HG03460 (cell line): ENCODE data around the gene UGT8.
"Not testable (repeated sequence)": the region's sequence is repeated elsewhere in the genome, so short reads cannot be mapped to it uniquely, and the experiment has no call there.

ENCODE experiments used
- ATAC-seq: cut with Tn5 transposase; IDR thresholded peaks from one replicate; pipeline ENCODE4 v1.9.1; 2021; ENCODE audit not compliant: unreplicated experiment

Gene UGT8

DNA sequence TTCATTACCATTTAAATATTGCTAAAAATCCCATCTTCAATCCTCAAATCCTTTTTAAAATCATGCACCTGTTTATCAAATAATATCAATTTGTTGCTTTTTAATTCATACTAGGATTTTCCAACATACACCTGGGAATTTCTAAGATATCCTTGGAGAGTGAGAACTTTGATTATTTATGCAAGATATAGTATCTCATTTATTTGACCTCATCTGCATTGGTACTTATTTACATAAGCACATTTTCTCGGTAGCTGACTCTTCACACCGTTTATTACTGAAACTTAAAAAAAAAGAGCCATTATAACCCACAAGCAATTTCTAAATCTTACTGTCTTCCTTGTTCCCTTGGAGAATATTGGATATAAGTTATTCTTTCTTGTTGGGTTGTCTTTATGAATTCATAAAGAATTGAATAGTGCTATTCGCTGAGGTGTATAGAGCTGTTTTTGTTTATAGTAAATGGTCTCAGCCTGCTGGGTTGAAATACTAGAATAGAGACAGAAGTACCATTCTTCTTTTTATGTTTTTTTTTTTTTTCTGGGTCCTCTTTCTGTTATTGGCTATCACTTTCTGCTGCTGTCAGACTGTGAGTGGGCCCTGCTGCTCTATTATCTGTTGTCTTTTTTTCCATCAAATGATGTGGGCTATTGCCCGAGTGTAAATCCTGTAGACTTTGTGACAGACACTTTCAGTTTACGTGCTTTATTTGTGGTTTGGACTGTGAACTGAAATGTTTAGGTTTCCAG lies 2.9 kb downstream of the UGT8 start:
- peak; percentile 32 for ATAC-seq

DNA sequence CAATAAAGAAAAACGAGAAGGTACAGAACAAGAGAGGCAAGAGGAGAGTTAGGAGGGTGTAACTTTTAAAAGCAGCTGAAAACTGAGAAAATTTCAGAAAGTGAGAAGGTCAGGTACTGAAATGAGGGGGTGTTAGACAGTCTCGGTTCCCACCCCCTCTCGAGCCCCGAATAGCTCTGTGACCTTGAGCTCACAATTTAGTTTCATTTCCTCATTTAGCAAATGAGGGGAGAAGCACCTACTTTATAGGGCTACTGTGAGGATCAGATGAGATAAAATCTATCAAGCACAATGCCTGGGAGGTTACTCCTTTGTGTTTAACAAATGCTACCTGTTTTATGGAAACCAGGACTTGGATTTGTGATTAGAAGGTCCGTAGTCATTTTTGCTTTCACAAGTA lies 4.9 kb downstream of the UGT8 start:
- ATAC-seq, result peak; percentile 92

DNA sequence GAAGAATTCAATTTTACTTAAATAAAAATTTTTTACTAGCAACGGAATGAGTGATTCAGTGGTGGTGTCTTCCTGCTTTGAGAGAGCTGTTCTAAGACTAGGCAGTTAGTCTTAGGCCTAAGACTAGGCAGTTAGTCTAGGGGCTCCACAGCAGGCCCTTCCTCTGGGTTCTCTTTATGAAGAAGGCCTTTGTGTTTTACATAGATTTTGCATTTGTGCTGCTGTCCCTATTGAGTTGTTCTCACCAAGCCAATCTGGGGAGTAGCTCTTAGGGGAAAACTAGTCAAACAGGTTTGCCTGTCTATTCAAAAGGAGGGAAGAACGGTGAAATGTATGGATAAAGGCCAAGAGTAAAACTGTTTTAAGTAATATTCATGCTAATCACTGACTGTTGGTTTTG lies 7.6 kb downstream of the UGT8 start:
- ATAC-seq, result no peak

DNA sequence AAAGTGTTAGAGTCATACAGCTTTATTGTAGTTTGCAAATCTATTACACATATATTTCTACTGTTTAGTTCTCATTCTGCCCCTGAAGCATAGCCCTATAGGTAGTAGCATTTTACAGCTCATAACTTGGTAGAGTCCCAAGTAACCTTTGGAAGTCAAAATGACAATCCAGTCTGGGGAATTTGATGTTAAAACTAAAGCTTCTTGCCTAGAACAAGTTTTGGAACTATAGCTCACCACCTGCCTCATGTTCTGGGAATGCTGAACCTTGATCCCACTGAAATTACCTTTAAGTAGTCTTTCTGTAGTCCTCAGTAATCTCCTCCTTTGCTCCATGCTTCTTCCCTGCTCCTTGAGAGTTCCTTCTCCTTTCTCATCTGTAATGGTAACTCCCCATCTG lies 8.4 kb downstream of the UGT8 start:
- no peak for ATAC-seq

DNA sequence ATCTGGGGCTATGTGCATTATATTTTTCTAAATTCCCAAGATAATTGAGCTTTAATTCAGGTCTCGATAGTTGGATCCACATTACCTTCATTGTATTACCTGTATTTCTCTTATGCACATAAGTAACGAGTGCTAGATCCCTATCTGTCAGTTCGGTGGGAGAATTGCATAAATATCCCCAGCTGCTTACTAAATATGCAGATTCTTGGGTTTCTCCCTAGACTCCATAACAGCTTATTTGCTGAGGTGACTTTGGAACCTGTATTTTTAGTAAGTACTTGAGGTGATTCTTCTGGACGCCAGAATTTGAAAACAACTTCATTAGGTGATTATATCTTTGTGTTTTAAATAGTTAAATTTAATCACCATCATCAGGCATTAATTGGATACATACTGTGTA lies 15.0 kb downstream of the UGT8 start:
- ATAC-seq, result no peak

DNA sequence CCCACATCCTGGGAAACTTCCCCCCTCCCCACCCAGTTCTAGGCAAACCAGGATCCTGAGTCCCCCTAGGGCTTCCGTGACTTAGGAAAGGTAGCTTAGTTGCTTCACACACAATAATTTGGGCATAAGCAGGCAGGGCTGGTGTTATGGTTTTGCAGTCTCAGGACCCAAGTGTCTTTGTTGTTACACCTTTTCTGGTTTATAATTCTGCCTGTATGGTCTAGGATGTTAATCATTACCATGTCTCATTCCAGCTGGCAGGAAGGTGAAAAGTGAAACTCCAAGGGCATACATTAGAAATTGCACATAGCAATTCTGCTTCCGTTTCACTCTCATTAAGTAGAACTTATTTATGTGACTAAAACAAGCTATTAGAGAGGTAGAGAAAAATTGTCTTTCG lies 16.8 kb downstream of the UGT8 start:
- ATAC-seq, result peak; percentile 76

DNA sequence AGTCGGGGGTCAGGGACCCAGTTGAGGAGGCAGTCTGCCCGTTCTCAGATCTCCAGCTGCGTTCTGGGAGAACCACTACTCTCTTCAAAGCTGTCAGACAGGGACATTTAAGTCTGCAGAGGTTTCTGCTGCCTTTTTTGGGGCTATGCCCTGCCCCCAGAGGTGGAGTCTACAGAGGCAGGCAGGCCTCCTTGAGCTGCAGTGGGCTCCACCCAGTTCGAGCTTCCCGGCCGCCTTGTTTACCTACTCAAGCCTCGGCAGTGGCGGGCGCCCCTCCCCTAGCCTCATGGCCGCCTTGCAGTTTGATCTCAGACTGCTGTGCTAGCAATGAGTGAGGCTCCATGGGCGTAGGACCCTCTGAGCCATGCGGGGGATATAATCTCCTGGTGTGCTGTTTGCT lies 17.4 kb downstream of the UGT8 start:
- not testable (repeated sequence) for ATAC-seq

DNA sequence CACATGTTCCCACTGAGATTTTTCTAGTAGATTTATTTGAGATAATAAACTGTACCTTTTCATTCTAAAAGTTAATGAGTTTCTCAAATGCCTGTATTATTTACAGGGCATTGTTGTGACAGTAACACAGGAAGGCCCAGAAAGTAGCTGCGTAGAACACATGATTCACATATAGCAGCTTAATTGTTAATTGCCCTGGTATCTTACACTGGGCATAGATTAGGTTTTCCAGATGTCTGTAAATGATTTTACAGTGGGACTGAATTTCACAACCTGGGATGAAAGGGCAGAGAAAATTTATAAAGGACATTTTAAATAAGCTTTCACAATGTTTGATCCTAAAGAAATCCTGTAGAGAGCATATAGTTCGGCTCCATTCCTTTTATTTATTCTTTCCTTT lies 27.6 kb downstream of the UGT8 start:
- no peak for ATAC-seq

DNA sequence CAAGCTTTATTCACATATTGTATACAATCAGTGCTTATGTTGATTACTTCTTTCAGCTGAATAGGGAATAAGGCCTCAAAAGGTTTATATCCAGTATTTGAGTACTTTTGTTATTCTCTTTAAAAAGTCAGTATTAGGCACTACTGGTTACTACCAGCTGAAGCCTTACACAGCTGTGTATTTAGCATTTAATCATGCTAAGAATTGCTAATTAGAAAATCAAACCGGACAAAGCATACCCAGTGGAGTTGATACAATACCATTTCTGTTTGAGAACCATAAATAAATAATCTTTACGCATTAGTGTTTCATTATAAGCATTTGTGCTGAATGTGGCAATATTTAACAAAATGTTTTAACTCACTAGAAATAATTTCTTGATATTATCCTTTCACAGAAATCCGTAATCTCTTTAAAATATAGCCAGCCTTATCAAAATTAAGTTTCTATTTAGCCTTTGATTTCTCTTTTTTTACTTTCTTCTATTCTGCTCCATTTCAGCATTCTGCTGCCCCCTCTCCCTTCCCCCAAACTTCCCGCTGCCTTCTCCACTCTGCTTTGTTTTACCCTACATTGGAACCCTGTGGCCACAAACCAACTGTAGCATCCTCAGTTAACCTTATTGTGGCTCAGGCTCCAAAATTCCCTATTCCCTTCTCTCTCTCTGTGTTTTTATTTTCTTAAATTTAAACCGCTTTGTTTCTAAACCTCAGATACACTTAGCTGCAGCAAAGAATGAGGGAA lies 37.8 kb downstream of the UGT8 start:
- no peak for ATAC-seq

DNA sequence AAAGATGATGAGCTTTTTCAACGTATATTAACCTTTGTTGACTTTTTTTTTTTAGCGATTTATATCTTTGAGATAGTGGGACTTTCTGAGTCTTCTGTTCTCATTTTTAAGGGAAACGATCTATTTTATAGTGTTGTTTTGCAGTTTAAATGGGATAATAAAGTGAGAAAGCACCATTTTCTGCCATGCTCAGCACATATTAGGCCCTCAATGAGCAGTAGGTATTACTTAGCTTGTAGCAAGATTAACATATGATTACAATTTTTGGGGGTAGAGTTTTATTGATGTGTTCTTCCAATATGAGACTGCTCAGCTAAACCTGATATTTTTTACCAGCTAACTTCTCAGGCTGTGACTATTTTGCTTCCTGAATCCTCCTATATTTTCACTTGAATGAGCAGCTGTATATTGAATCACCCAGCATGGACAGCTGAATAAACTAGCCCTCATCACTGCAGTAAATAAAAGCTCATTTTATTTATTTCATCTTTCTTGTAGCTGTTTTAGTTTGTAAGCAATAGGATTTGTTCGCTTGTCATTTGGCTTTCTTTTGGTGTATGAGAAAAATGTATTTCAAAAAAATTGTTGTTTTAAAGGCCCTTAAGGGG lies 43.7 kb downstream of the UGT8 start:
- ATAC-seq, result no peak

DNA sequence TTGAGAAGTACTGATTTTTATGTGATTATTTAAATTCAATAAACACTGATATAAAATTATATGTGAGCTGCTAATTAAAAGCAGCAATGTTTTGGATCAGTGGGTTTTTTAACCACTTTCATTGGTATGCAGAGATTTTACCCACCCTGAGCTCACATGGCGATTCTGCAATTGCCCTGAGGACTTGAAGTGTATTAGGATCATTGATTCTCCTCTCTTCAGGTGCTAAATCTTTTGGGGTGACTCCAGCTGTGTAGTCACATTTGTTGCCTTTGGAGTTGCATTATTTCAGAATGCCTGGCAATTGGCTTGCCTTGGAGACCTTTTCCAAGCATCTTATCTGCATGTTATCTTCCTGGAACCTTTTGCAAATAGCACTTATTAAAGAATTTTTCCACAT lies 51.3 kb downstream of the UGT8 start:
- ATAC-seq, result no peak

DNA sequence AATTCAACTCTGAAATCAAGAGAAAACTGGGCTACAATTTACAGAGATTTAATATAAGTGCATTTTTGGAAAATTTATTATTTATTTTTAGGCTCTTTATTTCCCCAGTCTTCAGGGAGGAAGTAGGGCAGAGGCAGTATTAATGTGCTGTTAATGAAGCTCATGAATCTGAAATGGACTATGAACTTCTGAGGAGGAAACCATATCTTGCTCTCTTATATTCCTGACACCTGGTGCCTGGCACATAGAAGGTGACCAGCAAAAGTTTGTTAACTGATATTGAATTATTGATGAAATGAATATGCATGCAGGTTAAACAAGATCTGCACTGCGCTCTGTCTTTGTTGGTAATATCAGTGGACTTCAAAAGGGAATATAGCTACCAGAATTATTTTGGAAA lies 55.1 kb downstream of the UGT8 start:
- no peak for ATAC-seq

DNA sequence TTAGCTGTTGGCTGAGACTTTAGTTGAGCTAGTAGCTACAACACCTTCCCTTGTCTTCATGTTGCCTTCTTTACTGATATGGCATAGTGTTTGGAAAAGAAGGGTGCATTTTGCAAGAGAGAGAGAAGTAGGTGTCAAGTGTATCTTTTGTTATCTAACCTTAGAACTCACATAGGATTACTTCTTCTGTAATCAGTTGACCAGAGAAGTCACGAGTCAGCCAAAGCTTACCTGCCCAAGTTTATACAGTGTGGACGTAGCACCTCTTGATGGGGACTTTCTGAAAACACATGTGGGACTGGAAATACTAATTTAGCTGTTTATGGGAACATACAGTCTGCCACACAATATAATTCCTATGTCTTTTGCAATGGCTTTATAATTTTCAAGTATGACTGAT lies 56.0 kb downstream of the UGT8 start:
- ATAC-seq, result no peak

DNA sequence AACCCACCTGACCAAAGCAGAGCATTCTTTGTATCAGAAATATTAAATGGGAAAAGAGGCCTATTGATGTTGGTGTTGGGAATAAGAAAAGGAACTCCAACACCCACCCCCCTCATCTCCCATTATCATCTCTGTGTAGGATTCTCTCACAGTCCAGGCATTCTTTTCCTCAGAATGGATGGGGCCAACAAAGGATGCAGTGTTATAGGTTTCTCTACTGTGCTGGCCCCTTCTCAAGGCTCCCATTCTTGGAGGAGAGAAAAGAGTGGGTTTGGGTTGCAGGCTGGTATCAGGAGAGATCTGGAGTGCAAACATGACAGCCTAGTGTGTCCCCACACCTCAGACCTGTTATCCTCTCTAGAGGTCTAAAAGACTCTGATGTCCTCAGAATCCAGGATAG lies 59.6 kb downstream of the UGT8 start:
- ATAC-seq, result no peak

DNA sequence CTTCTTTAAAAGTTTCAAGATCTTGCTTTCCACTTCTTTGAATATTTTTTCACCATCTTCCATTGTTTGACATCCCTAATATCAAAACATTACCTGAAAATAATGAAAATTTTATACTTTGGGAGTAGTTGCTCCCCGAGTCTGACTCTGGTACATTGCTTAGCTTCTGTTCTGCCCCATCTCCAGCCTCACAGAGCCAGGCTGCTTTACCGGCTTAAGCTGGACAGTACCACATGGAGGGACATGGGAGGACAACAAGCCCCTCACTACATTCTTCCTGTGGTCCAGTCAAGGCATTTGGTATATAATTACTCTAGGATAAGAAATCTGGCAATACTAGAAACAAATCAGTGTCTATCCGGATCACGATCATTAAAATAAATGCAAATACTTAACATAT lies 60.2 kb downstream of the UGT8 start:
- no peak for ATAC-seq

DNA sequence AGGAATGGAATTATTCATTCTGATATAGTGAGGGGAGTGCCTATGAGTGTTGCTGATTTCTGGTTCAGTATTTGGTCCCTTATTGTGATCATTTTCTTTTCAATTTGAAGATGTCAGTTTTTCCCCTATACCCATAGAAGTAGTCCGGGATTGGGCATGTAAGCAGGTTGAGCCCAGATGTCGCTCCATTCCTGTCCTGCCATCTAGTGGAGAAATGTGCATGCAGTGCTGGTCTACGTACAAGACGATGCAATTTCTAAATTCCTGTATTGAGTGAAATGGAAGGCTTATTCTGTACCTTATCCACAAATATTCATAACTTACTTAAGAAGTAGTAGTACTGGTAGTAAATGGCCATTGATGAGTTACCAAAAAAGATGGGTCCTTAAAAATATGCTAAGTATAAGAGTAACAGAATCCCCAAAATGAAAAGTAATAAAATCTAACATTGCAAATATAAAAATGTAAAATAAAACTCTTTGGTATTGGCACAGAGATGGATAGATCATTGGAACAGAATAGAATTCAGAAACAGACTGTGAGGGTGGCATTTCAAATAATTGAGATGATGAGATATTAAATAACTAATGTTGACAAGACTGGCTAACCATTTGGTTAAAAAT lies 60.9 kb downstream of the UGT8 start:
- ATAC-seq, result peak; percentile 93

DNA sequence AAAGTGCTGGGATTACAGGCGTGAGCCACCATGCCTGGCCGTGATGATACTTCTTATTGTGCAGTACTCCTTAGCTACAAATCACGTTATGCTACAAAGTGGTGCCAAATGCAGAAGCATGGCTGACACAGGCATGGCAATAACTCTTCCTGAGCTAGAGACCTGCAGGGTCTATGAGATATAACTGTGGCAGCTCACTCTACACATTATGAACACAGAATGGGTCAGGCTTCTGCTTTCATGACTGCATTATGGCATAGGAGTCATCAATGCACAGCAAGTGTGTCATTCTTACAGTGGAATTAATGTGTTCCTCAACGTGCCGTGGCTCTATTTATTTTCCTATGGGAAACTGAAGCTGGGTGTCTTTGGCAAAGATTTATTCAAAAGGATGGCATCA lies 64.5 kb downstream of the UGT8 start:
- ATAC-seq, result no peak

DNA sequence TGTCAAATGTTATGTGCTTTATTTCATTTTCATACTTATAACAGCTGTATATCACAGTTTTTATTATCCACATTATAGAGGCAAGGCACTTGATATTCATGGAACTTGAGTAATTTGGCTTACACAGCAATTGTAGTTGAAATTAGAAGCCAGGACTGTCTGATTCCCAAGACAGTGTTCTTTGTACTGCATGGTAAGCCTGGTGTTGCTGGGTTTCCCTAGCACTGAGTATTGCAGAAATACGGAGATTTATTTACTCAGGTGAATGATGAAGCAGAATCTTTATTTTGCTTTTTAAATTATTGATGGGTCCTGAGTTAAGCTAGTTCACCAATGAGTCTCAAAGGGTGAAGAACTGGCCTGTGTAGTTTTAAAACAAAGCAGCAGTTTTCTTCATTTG lies 70.0 kb downstream of the UGT8 start:
- no peak for ATAC-seq

DNA sequence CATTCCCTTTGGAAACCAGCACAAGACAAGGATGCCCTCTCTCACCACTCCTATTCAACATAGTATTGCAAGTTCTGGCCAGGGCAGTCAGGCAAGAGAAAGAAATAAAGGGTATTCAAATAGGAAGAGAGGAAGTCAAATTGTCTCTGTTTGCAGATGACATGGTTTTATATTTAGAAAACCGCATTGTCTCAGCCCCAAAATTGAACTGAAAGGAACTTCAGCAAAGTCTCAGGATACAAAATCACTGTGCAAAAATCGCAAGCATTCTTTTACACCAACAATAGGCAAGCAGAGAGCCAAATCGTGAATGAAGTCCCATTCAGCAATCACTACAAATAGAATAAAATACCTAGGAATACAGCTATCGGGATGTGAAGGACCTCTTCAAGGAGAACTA lies 72.1 kb downstream of the UGT8 start:
- ATAC-seq, result not testable (repeated sequence)

DNA sequence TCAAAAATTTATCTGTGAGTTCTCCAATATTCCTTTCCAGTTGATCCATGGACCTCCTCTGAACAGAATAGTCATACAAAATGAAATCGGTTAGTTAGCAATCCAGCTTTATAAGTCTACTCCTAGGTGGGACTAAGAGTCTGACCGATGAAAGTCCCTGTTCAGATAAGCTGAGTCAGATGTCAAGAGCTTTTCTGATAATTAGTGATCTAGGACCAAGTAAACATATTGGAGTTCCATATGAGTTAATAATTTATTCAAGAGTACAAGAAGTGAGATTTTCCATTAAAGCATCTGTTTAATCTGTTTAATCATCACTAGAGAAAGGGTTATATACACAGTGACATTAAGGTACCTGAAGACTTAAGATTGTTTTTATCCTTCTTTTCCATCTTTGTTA lies 74.7 kb downstream of the UGT8 start:
- no peak for ATAC-seq

DNA sequence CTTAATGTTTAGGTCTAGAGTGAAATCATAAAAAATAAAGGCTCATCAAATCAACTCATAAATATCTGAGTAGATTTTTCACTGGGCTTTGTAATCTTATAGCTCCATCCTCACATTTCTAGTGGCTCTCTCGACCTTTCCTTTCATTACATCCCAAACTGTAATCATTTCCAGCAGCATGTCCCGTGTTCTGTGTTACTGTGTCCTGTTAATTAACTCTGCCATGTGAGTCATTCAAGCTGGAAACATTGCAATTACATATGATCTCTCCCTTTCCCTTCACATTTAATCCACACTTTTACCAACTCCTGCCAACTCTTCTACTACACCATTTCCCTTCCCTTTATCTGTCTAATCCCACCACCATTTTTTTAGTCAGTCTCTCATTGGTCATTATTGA lies 75.5 kb downstream of the UGT8 start:
- no peak for ATAC-seq
